Muscle layer of duodenum (tissue), 2 donors: ENCODE data around the gene HOXD3.
A peak's percentile ranks its signal among the peaks of the same experiment; 100 is the strongest.

Experiments
- H3K27ac ChIP-seq: one replicate; pipeline ENCODE4 v1.7.0; 2013; ENCODE audit warnings: mild to moderate bottlenecking, low read length
- H3K27me3 ChIP-seq: one replicate; pipeline ENCODE4 v1.7.0; 2013; ENCODE audit warnings: low read depth, mild to moderate bottlenecking, control low read depth, low read length
- H3K36me3 ChIP-seq, 2 donors: one replicate each; pipeline ENCODE4 v1.7.0; 2013; ENCODE audit warnings: low read length in 2 of 2, control low read depth in 1 of 2, mild to moderate bottlenecking in 1 of 2; ENCODE audit not compliant: insufficient read depth in 2 of 2, control insufficient read depth in 1 of 2
- H3K4me1 ChIP-seq, 2 donors: one replicate each; pipeline ENCODE4 v1.7.0; 2013; ENCODE audit warnings: low read length in 2 of 2, mild to moderate bottlenecking in 2 of 2, control low read depth in 1 of 2, moderate library complexity in 1 of 2; ENCODE audit not compliant: insufficient read depth in 2 of 2, control insufficient read depth in 1 of 2
- H3K4me3 ChIP-seq, 2 donors: one replicate each; pipeline ENCODE4 v1.7.0; 2013; ENCODE audit warnings: low read length in 2 of 2, low read depth in 1 of 2, mild to moderate bottlenecking in 1 of 2
- H3K9me3 ChIP-seq, 2 donors: one replicate each; pipeline ENCODE4 v1.7.0; 2013; ENCODE audit warnings: low read length in 2 of 2, control low read depth in 1 of 2, mild to moderate bottlenecking in 1 of 2; ENCODE audit not compliant: control insufficient read depth in 1 of 2
- donor health status: healthy.

Gene HOXD3

GRCh38 chr2:176122683-176123410, 34.3 kb upstream of the HOXD3 start, which contains the start of gene HOXD9:
HOXD9 (plus strand) TSS chr2:176122719; CDS start chr2:176122769, 50 bp downstream.
- H3K27ac ChIP-seq = no peak within 1 kb of the TSS
- H3K36me3 ChIP-seq = no peaks in the 10 kb centered on the region
- H3K4me3 ChIP-seq = peak within 1 kb of the TSS; percentile 26 to 66
- H3K27me3 ChIP-seq = peaks cover 88% of the 10 kb centered on the region
- H3K4me1 ChIP-seq = peaks cover 0 to 25% of the 10 kb centered on the region in 2 donors
- peaks cover 0 to 2% of the 10 kb centered on the region in 2 donors for H3K9me3 ChIP-seq

DNA sequence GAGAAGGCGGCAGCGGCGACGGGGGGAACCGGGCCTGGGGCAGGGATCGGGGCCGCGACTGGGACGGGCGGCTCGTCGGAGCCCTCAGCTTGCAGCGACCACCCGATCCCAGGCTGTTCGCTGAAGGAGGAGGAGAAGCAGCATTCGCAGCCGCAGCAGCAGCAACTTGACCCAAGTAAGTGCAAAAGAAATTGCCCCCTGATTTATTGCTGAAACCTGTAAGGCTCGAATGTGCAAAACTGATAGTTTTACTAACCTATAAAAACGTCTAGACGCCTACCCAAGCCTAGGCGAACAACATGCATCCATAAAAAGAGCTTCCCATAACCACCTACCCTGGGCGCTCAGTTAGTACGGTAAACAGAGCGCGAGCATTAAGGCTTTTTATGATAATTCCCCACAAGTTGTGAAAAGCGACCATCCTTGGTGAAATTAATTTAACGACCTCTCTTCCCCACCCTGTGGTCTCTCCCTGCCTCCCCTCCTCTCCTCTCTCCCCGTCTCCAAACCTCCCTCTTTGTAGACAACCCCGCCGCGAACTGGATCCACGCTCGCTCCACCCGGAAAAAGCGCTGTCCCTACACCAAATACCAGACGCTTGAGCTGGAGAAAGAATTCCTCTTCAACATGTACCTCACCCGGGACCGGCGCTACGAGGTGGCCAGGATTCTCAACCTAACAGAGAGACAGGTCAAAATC, 33.5 kb upstream of the HOXD3 start:
- Histone ChIP-seq H3K27me3 (peaks cover 88% of the 10 kb centered on the region), H3K9me3 (peaks cover 0 to 2% of the 10 kb centered on the region in 2 donors), H3K27ac (no peak overlapping the region), H3K4me1 (peaks cover 0 to 25% of the 10 kb centered on the region in 2 donors), H3K36me3 (no peaks in the 10 kb centered on the region), H3K4me3 (peak overlapping the region; percentile 16 to 66)

DNA sequence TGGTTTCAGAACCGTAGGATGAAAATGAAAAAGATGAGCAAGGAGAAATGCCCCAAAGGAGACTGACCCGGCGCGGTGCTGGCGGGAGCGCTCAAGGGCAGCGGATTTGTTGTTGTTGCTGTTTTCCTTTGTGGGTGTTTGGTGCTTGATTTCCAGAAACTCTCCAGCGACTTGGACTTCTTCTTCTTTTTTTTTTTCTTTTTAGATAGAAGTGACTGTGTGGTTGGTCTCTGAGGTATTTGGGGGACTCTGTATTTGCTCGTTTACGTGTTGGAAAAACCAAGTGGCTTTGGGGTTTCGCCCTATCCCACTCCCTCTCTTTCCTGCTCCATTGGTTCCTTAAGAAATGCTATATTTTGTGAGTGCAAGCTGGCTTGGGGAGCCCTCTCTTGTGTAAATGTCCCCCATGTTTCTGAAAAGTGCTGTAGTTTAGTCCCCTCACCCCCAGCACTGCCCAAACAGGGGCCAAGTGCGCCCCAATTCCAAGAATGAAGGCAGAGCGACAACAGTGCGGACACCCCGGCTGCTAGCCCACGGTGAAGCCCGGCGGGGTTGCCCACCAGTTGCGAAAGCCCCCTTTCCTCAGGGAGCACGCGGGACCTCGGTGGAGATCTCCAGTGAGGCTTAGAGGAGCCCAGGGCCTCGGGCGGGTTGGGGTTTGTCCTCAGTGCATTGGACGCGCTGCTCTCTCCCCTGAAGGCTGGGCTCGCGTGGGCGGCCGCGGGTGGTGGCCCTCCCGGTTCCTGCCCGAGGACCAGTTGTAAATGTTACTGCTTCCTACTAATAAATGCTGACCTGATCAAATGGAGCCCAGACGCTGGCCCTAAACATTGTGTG, 32.8 kb upstream of the HOXD3 start:
- H3K27ac ChIP-seq = no peak overlapping the region
- H3K36me3 ChIP-seq = no peaks in the 10 kb centered on the region
- peaks cover 0 to 33% of the 10 kb centered on the region in 2 donors for H3K4me1 ChIP-seq
- no peaks in the 10 kb centered on the region for H3K9me3 ChIP-seq
- H3K27me3 ChIP-seq = peaks cover 90% of the 10 kb centered on the region
- H3K4me3 ChIP-seq = no peak overlapping the region

DNA sequence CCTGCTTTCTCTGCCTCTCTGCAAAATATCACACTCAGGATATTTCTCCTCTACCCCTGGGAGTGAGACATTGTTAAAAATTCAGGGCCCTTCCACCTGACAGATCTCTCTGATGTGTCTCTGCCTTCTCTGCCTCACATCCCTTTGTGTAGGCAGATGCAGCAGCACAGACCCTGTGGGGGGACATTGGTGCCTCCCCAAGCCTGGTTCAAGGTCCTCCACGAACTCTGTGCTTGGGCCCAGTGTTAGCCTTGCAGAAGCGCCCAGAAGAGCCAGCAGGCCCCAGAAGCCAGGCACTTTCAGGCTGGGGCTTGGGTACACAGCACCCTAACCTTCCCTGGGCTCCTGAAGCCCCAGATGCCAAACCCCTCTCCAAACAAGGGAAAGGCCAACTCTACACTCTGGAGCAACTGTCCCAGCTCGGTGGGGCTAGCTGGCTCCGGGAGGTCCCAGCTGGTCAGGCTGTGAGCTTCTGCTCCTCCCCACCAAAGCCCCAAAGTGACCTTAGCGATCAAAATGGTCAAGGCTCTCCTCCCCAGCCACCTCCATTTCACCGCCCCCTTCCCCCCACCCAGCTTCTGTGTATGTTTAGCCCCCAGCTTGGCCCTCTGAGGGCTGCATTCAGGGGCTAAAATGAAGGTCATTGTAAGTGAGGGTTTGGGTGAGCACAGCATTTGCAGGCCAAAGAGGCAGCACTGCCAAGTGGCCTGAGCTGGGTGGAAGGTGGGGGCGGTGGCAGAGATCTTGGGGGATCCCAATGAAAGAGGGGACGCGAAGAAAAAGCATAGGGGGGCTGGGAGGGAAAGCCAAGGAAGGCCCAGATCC, 31.9 kb upstream of the HOXD3 start:
- Histone ChIP-seq H3K4me3 (no peak overlapping the region), H3K36me3 (no peaks in the 10 kb centered on the region), H3K27me3 (peaks cover 83% of the 10 kb centered on the region), H3K9me3 (no peaks in the 10 kb centered on the region), H3K4me1 (peaks cover 0 to 35% of the 10 kb centered on the region in 2 donors), H3K27ac (no peak overlapping the region)

DNA sequence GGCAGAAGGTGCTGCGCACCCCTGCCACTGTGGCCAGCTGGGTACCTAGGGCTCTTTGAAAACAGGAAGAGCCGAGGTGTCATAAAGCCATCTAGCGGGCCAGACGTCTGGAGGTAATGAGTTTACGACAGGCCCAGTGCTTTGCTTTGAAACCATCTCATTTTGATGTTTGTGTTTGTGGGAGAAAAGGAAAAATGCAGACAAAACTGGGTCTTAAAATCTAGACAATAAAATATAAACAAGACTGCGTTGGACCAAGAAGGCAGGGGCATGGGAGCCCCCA, 31.4 kb upstream of the HOXD3 start:
- Histone ChIP-seq H3K27ac (no peak overlapping the region), H3K36me3 (no peaks in the 10 kb centered on the region), H3K9me3 (no peaks in the 10 kb centered on the region), H3K4me3 (no peak overlapping the region), H3K4me1 (peaks cover 0 to 41% of the 10 kb centered on the region in 2 donors), H3K27me3 (peaks cover 80% of the 10 kb centered on the region)

- no peak overlapping the region for H3K4me3 ChIP-seq
- H3K4me1 ChIP-seq = peaks cover 0 to 29% of the 10 kb centered on the region in 2 donors
- H3K27me3 ChIP-seq = peaks cover 78% of the 10 kb centered on the region
- H3K36me3 ChIP-seq = no peaks in the 10 kb centered on the region
- no peaks in the 10 kb centered on the region for H3K9me3 ChIP-seq
- H3K27ac ChIP-seq = no peak overlapping the region
Measured at GRCh38 chr2:176126929-176127773, 30.0 kb upstream of the HOXD3 start.

DNA sequence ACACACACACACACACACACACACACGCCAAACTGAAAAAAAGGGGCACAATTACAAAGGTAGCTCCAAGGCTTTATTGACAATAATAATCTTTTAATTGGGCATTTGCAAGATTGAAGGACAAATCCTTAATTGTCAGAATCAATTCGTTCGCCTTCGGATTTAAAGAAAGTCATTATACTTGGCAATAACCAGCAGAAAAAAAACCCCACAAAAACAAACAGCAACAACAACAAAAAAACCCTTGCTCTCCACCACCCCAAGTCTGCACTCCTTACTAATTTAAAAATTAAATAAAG, 29.4 kb upstream of the HOXD3 start:
- Histone ChIP-seq H3K27me3 (peaks cover 81% of the 10 kb centered on the region), H3K27ac (no peak overlapping the region), H3K4me1 (peaks cover 0 to 24% of the 10 kb centered on the region in 2 donors), H3K4me3 (no peak overlapping the region), H3K9me3 (no peaks in the 10 kb centered on the region), H3K36me3 (no peaks in the 10 kb centered on the region)

DNA sequence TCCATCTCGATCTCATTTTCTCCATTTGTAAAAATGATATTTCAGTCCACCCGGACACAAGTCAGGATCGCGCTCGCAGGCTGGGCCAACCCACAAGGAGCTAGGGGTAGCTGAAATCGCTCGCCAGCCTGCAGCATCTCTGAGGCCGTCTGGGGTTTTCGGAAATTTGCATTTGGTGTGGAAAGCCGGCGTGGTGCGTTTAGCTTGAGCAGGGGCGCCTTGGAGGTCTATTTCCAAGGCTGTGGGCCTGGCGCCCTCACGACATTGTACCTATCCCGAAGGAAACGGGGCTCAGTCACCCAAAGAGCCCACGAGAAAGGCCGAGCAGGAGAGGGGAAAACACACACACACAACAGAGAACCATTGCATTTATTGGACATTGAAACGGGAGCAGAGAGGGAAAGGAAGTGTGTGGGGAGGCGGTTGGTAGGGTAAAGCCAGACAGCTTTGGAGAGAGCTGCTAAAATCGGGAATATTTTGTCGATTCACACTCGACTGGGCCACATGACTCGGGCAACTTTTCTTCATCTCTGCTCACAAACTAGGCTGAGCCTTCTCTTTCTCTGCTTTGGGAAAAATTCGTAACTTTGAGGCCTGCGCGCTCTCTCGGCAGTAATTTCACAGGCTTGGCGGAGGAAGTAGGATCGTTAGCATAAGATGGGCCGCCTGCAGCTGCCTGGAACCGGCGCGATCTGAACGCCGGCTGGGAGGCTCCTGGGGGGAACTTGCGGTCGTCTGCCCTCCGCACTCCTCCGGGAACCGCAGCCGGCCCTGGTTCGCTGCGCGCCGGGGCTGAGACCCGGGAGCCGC, 28.7 kb upstream of the HOXD3 start:
- Histone ChIP-seq H3K27me3 (peaks cover 84% of the 10 kb centered on the region), H3K9me3 (no peaks in the 10 kb centered on the region), H3K4me1 (peaks cover 0 to 17% of the 10 kb centered on the region in 2 donors), H3K4me3 (peak overlapping the region; percentile 5 to 63), H3K36me3 (no peaks in the 10 kb centered on the region), H3K27ac (no peak overlapping the region)

GRCh38 chr2:176128982-176129796, 27.9 kb upstream of the HOXD3 start, which contains the start of gene HOXD8:
HOXD8 (plus strand) TSS chr2:176129705; CDS start chr2:176130367, 662 bp downstream.
- Histone ChIP-seq H3K4me3 (peak within 1 kb of the TSS; percentile 37 to 63), H3K36me3 (no peaks in the 10 kb centered on the region), H3K27ac (no peak within 1 kb of the TSS), H3K4me1 (peaks cover 0 to 17% of the 10 kb centered on the region in 2 donors), H3K9me3 (no peaks in the 10 kb centered on the region), H3K27me3 (peaks cover 82% of the 10 kb centered on the region)
